WTC11 (cell line): ENCODE measurements around the gene SP7. TPM values are rescaled to one million over a fixed set of nuclear protein-coding genes. Genes with fewer than 3 reads are reported as not detected.

Experiments used
- ATF1 ChIP-seq: sonication (generic); formaldehyde crosslinking; IDR thresholded peaks from 2 replicates; pipeline ENCODE4 v1.8.1; 2023; ENCODE audit warnings: mild to moderate bottlenecking, moderate library complexity, missing genetic modification reagents
- ATF3 ChIP-seq: sonication (generic); formaldehyde crosslinking; conservative IDR thresholded peaks from 2 replicates; pipeline ENCODE4 v1.8.1; 2022; ENCODE audit warnings: mild to moderate bottlenecking, missing genetic modification reagents
- ATF6 ChIP-seq: sonication (generic); formaldehyde crosslinking; IDR thresholded peaks from 2 replicates; pipeline ENCODE4 v1.8.1; 2023; ENCODE audit warnings: mild to moderate bottlenecking, missing genetic modification reagents
- CDX4 ChIP-seq: fragments of 250-450 bp; sonication (Bioruptor Pico); IDR thresholded peaks from 2 replicates; pipeline ENCODE4 v1.9.0; 2021; ENCODE audit warnings: moderate library complexity, mild to moderate bottlenecking, inconsistent platforms, borderline replicate concordance
- CREM ChIP-seq: sonication (generic); formaldehyde crosslinking; IDR thresholded peaks from 2 replicates; pipeline ENCODE4 v1.8.1; 2022; ENCODE audit warnings: mild to moderate bottlenecking, missing genetic modification reagents, moderate library complexity
- ELF4 ChIP-seq: sonication (generic); formaldehyde crosslinking; IDR thresholded peaks from 2 replicates; pipeline ENCODE4 v1.8.1; 2022; ENCODE audit warnings: low read depth, mild to moderate bottlenecking, moderate library complexity, missing genetic modification reagents
- EMX1 ChIP-seq: fragments of 250-450 bp; sonication (Bioruptor Pico); IDR thresholded peaks from 2 replicates; pipeline ENCODE4 v1.8.0; 2021; ENCODE audit warnings: mild to moderate bottlenecking
- ESRRA ChIP-seq: sonication (generic); formaldehyde crosslinking; IDR thresholded peaks from 2 replicates; pipeline ENCODE4 v1.8.1; 2022; ENCODE audit warnings: mild to moderate bottlenecking, missing genetic modification reagents, borderline replicate concordance
- ETV6 ChIP-seq: sonication (generic); formaldehyde crosslinking; IDR thresholded peaks from 2 replicates; pipeline ENCODE4 v1.8.1; 2022; ENCODE audit warnings: mild to moderate bottlenecking, missing genetic modification reagents
- FOXP1 ChIP-seq: sonication (generic); formaldehyde crosslinking; IDR thresholded peaks from 2 replicates; pipeline ENCODE4 v1.8.0; 2022; ENCODE audit warnings: missing genetic modification reagents, mild to moderate bottlenecking, moderate library complexity, borderline replicate concordance
- GRHL2 ChIP-seq: fragments of 250-450 bp; sonication (Bioruptor Pico); IDR thresholded peaks from 2 replicates; pipeline ENCODE4 v1.8.0; 2022; ENCODE audit warnings: mild to moderate bottlenecking, moderate library complexity; ENCODE audit not compliant: insufficient replicate concordance, severe bottlenecking
- GTF2I ChIP-seq: fragments of 250-450 bp; sonication (Bioruptor Pico); conservative IDR thresholded peaks from 2 replicates; pipeline ENCODE4 v1.4.0; 2021; ENCODE audit warnings: mild to moderate bottlenecking
- JUN ChIP-seq: sonication (generic); formaldehyde crosslinking; IDR thresholded peaks from 2 replicates; pipeline ENCODE4 v1.8.0; 2023; ENCODE audit warnings: mild to moderate bottlenecking, missing genetic modification reagents
- MXD4 ChIP-seq: fragments of 250-450 bp; sonication (Bioruptor Pico); IDR thresholded peaks from 2 replicates; pipeline ENCODE4 v1.8.0; 2021; ENCODE audit warnings: mild to moderate bottlenecking, moderate library complexity, borderline replicate concordance
- NFATC4 ChIP-seq: fragments of 250-450 bp; sonication (Bioruptor Pico); IDR thresholded peaks from 2 replicates; pipeline ENCODE4 v1.9.0; 2021; ENCODE audit warnings: mild to moderate bottlenecking
- NR1H2 ChIP-seq: sonication (generic); formaldehyde crosslinking; IDR thresholded peaks from 2 replicates; pipeline ENCODE4 v1.9.0; 2021; ENCODE audit warnings: mild to moderate bottlenecking, moderate library complexity, missing genetic modification reagents
- OVOL2 ChIP-seq: fragments of 250-450 bp; sonication (Bioruptor Pico); IDR thresholded peaks from 2 replicates; pipeline ENCODE4 v1.9.0; 2021; ENCODE audit warnings: mild to moderate bottlenecking, borderline replicate concordance
- SMAD4 ChIP-seq: sonication (generic); formaldehyde crosslinking; IDR thresholded peaks from 2 replicates; pipeline ENCODE4 v1.8.0; 2022; ENCODE audit warnings: mild to moderate bottlenecking, missing genetic modification reagents
- SP1 ChIP-seq: sonication (generic); formaldehyde crosslinking; conservative IDR thresholded peaks from 2 replicates; pipeline ENCODE4 v1.8.1; 2022; ENCODE audit warnings: missing genetic modification reagents
- TCF7 ChIP-seq: sonication (generic); formaldehyde crosslinking; IDR thresholded peaks from 2 replicates; pipeline ENCODE4 v1.8.0; 2022; ENCODE audit warnings: mild to moderate bottlenecking, low read depth, missing genetic modification reagents, moderate library complexity
- USF1 ChIP-seq: sonication (generic); formaldehyde crosslinking; IDR thresholded peaks from 2 replicates; pipeline ENCODE4 v1.8.0; 2022; ENCODE audit warnings: mild to moderate bottlenecking, missing genetic modification reagents
- USF2 ChIP-seq: sonication (generic); formaldehyde crosslinking; IDR thresholded peaks from 2 replicates; pipeline ENCODE4 v1.8.1; 2023; ENCODE audit warnings: mild to moderate bottlenecking, missing genetic modification reagents, moderate library complexity
- ZNF138 ChIP-seq: sonication (generic); formaldehyde crosslinking; conservative IDR thresholded peaks from 2 replicates; pipeline ENCODE4 v1.8.1; 2022; ENCODE audit warnings: mild to moderate bottlenecking, moderate library complexity, missing genetic modification reagents
- ZNF263 ChIP-seq: sonication (generic); formaldehyde crosslinking; IDR thresholded peaks from 2 replicates; pipeline ENCODE4 v1.8.1; 2022; ENCODE audit warnings: low read depth, mild to moderate bottlenecking, moderate library complexity, missing genetic modification reagents
- ZNF396 ChIP-seq: fragments of 250-450 bp; sonication (Bioruptor Pico); IDR thresholded peaks from 2 replicates; pipeline ENCODE4 v1.8.0; 2021; ENCODE audit warnings: mild to moderate bottlenecking, moderate library complexity, borderline replicate concordance
- ZNF416 ChIP-seq: fragments of 250-450 bp; sonication (Bioruptor Pico); IDR thresholded peaks from 2 replicates; pipeline ENCODE4 v1.9.0; 2021; ENCODE audit warnings: mild to moderate bottlenecking, inconsistent platforms
- ZNF423 ChIP-seq: fragments of 250-450 bp; sonication (Bioruptor Pico); IDR thresholded peaks from 2 replicates; pipeline ENCODE4 v2.1.2; 2022; ENCODE audit warnings: mild to moderate bottlenecking, moderate library complexity
- ZNF425 ChIP-seq: fragments of 250-450 bp; sonication (Bioruptor Pico); conservative IDR thresholded peaks from 2 replicates; pipeline ENCODE4 v1.9.0; 2021; ENCODE audit warnings: mild to moderate bottlenecking
- ZNF671 ChIP-seq: fragments of 250-450 bp; sonication (Bioruptor Pico); IDR thresholded peaks from 2 replicates; pipeline ENCODE4 v1.8.0; 2021; ENCODE audit warnings: mild to moderate bottlenecking
- ZSCAN18 ChIP-seq: fragments of 250-450 bp; sonication (Bioruptor Pico); IDR thresholded peaks from 2 replicates; pipeline ENCODE4 v2.1.2; 2022; ENCODE audit warnings: mild to moderate bottlenecking, moderate library complexity
- total RNA-seq: library from RNA; stranded (reverse); gene quantifications from 3 replicates; pipeline ENCODE4 v1.2.3, GENCODE V29; 2021

Gene SP7
- total RNA-seq, 1 experiment from 2014 or later: 0.09 TPM

GRCh38 chr12:53324779-53325510, 11.2 kb downstream of the SP7 start (continued):
- TF ChIP-seq ZNF416 (CRISPR knock-in tag) (no peak), SMAD4 (CRISPR knock-in tag) (no peak), NFATC4 (no peak), CDX4 (CRISPR knock-in tag) (no peak), ZNF423 (CRISPR knock-in tag) (peak; percentile 75), ATF6 (CRISPR knock-in tag) (no peak), ZSCAN18 (CRISPR knock-in tag) (no peak), EMX1 (no peak), CREM (CRISPR knock-in tag) (no peak), GRHL2 (CRISPR knock-in tag) (no peak), ZNF138 (no peak), OVOL2 (CRISPR knock-in tag) (no peak), JUN (CRISPR knock-in tag) (no peak), TCF7 (CRISPR knock-in tag) (no peak), MXD4 (CRISPR knock-in tag) (no peak), ATF1 (no peak), GTF2I (CRISPR knock-in tag) (no peak), ZNF671 (CRISPR knock-in tag) (no peak), ZNF263 (CRISPR knock-in tag) (no peak), FOXP1 (no peak), ATF3 (CRISPR knock-in tag) (no peak), NR1H2 (CRISPR knock-in tag) (no peak), USF2 (no peak), ETV6 (CRISPR knock-in tag) (peak; percentile 50; the same call in 1 of the 2 replicates), ELF4 (CRISPR knock-in tag) (no peak), ESRRA (no peak), ZNF396 (no peak), SP1 (CRISPR knock-in tag) (no peak), ZNF425 (CRISPR knock-in tag) (no peak), USF1 (CRISPR knock-in tag) (no peak)
